ENCODE data around the gene SERF2.

DNA sequence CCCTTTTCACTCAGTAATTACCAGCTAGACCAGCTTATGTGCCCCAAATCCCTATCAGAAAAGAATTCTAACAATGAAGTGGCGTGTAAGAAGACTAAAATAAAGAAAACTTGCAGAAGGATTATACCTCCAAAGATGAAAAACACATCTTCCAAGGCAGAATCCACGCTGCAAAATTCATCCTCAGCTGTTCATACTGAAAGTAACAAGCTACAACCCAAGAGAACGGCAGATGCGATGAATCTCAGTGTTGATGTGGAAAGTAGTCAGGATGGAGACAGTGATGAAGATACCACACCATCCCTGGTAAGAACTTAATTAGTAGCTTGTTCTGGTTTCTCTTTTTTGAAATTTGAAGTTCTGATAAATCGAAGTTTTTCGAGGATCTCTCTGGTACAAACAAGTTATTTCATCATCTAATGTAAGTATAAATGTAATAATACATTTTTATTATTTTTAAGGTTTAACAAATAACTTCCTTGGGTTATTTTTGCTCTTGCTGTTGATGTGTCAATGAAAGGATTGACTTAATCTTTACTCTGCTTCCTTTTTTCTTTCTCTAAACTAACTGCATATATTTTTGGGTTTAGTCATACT is 36.0 kb downstream of the SERF2 start:
- TF ChIP-seq, protein P1, sequence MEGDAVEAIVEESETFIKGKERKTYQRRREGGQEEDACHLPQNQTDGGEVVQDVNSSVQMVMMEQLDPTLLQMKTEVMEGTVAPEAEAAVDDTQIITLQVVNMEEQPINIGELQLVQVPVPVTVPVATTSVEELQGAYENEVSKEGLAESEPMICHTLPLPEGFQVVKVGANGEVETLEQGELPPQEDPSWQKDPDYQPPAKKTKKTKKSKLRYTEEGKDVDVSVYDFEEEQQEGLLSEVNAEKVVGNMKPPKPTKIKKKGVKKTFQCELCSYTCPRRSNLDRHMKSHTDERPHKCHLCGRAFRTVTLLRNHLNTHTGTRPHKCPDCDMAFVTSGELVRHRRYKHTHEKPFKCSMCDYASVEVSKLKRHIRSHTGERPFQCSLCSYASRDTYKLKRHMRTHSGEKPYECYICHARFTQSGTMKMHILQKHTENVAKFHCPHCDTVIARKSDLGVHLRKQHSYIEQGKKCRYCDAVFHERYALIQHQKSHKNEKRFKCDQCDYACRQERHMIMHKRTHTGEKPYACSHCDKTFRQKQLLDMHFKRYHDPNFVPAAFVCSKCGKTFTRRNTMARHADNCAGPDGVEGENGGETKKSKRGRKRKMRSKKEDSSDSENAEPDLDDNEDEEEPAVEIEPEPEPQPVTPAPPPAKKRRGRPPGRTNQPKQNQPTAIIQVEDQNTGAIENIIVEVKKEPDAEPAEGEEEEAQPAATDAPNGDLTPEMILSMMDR (IDR thresholded peaks at IDR 0.05; ENCODE audit: poor library complexity, severe bottlenecking), result no peak
- no peak for TF ChIP-seq EZH2 (IDR thresholded peaks at IDR 0.05; ENCODE audit: borderline replicate concordance, insufficient read depth, low read length, poor library complexity, severe bottlenecking)
- no peak for TF ChIP-seq POLR2AphosphoS5 (IDR thresholded peaks at IDR 0.05)

Measured in neural cell (in vitro differentiated cells).